Measurements from ENCODE around the gene ABCD2.

DNA sequence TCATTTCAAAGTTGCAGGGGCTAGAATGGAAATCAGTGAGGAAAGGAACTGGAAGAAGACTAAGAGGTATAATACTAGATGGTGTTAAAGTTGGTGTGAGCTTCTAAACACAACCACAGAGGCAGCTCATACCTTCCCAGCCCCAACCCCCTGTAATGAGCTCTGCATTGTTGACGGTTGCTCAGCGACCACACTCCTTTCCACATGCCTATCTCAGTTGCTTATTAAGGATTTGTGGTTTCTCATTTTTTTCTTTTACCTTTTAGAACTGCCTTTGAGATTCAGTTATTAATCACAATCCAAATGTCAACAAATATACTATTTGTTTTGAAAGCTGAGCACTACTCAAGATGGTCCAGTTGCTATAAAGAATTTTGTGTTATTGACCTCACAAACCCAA, 114.6 kb downstream of the ABCD2 start:
- TF ChIP-seq, protein P1, sequence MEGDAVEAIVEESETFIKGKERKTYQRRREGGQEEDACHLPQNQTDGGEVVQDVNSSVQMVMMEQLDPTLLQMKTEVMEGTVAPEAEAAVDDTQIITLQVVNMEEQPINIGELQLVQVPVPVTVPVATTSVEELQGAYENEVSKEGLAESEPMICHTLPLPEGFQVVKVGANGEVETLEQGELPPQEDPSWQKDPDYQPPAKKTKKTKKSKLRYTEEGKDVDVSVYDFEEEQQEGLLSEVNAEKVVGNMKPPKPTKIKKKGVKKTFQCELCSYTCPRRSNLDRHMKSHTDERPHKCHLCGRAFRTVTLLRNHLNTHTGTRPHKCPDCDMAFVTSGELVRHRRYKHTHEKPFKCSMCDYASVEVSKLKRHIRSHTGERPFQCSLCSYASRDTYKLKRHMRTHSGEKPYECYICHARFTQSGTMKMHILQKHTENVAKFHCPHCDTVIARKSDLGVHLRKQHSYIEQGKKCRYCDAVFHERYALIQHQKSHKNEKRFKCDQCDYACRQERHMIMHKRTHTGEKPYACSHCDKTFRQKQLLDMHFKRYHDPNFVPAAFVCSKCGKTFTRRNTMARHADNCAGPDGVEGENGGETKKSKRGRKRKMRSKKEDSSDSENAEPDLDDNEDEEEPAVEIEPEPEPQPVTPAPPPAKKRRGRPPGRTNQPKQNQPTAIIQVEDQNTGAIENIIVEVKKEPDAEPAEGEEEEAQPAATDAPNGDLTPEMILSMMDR (IDR thresholded peaks at IDR 0.05; ENCODE audit: borderline replicate concordance, extremely low read depth, low read length, poor library complexity, severe bottlenecking) = no peak
- no peak for TF ChIP-seq EZH2 (IDR thresholded peaks at IDR 0.05; ENCODE audit: borderline replicate concordance, low read depth, low read length, severe bottlenecking)

Measured in DND-41 (cell line).